ENCODE measurements around the gene ABHD16A. TPM values are rescaled to one million over a fixed set of nuclear protein-coding genes. Genes with fewer than 3 reads are reported as not detected.

Gene ABHD16A
- total RNA-seq: 10 to 100 TPM; 56.8 to 65.2 TPM

- H3K36me3 ChIP-seq: no peaks in the 10 kb centered on the region
- intact Hi-C loops (cut with DNase I): loop anchor here (5.0 kb wide), 1 partner anchor 34 kb away; the partner anchor contains the start of gene CLIC1
- peak within 1 kb of the TSS; percentile 91 to 99 for H3K9ac ChIP-seq (ENCODE audit: low read depth in 2 of 2, low read length in 2 of 2)
- peak within 1 kb of the TSS; percentile 95 for H3K27ac ChIP-seq
- peak; percentile 99 for DNase-seq
- no peaks in the 10 kb centered on the region for H3K9me3 ChIP-seq
- peak within 1 kb of the TSS; percentile 48 for H3K4me3 ChIP-seq
- TF ChIP-seq CTCF (IDR thresholded peaks at IDR 0.05): no peak
- H3K27me3 ChIP-seq: no peaks in the 10 kb centered on the region
- H3K4me1 ChIP-seq: peaks cover 12% of the 10 kb centered on the region
Observed at GRCh38 chr6:31702819-31703716, at the start of gene ABHD16A. ABHD16A (minus strand) TSS chr6:31703324; CDS start chr6:31703281, 43 bp downstream.

DNA sequence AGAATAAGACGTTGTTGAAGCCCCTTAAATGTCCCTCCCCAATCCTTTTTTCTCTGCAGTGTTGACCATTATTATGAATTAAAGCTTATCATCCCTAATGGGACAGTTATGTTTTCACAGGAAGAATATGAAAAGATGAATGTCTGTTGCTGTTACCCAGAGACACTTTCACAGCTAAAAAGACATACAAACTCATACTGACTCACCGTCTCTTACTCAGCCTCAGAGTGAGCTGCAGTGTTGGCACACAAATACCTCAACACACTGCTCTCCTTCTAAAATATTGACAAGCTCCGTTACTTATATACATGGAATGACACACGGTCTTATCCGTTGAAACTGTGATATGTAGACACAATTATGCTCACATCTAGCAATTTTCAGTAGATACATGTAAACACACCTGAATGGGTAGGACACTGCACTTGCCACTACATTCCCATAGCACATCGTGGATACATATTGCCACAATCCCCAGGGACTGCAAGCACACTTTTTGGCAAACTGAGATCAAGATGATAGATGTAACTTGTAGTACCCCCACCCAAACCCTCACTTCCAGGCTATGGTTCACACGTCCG lies 49.7 kb upstream of the ABHD16A start:
- Histone ChIP-seq H3K9me3 (no peaks in the 10 kb centered on the region), H3K36me3 (no peaks in the 10 kb centered on the region)
- intact Hi-C loops (cut with DNase I): no loop called here

DNA sequence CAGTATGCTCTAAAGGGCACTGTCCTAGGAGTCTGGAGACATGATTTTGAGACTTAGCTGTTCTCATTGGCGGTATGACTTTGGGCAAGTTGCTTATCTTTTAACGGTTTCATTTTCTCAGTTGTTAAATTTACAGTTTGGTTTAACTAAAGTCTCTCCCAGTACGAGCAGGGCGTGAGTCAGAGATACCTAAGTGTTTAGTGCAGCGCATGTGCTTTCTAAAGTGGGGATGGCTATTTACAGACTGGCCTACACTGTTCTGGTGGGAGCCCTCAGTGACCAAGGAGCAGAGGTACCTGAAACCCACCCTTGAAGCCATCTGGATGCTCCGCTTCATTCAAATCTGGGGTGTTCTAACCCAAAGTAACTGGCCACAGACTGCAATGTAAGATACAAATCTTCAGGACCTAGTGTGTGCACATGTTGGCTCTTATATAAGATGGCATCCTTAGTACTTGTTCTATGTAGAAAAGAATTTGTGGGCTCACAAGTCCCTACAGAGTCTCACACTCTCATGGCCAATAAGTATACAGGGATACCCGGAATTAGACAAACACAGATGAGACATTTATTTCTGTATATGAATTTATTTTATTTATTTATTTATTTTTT lies 47.4 kb upstream of the ABHD16A start:
- no peaks in the 10 kb centered on the region for H3K36me3 ChIP-seq
- H3K9ac ChIP-seq (ENCODE audit: low read depth in 2 of 2, low read length in 2 of 2): no peak overlapping the region
- no peak overlapping the region for H3K4me3 ChIP-seq
- TF ChIP-seq CTCF (IDR thresholded peaks at IDR 0.05): no peak
- no peaks in the 10 kb centered on the region for H3K9me3 ChIP-seq
- H3K27me3 ChIP-seq: no peaks in the 10 kb centered on the region
- intact Hi-C loops (cut with DNase I): no loop called here
- H3K4me1 ChIP-seq: no peaks in the 10 kb centered on the region
- DNase-seq: no peak
- no peak overlapping the region for H3K27ac ChIP-seq

More for the DNA sequence above, 49.7 kb upstream of the ABHD16A start:
- Histone ChIP-seq H3K27ac (no peak overlapping the region), H3K9ac (ENCODE audit: low read depth in 2 of 2, low read length in 2 of 2) (no peak overlapping the region), H3K4me3 (no peak overlapping the region), H3K27me3 (no peaks in the 10 kb centered on the region), H3K4me1 (no peaks in the 10 kb centered on the region)
- no peak for TF ChIP-seq CTCF (IDR thresholded peaks at IDR 0.05)
- no peak for DNase-seq

GRCh38 chr6:31749301-31750036 lies 46.3 kb upstream of the ABHD16A start:
- Histone ChIP-seq H3K36me3 (no peaks in the 10 kb centered on the region), H3K27ac (no peak overlapping the region), H3K27me3 (no peaks in the 10 kb centered on the region), H3K9ac (ENCODE audit: low read depth in 2 of 2, low read length in 2 of 2) (no peak overlapping the region), H3K4me3 (no peak overlapping the region), H3K9me3 (no peaks in the 10 kb centered on the region), H3K4me1 (no peaks in the 10 kb centered on the region)
- no peak for DNase-seq
- TF ChIP-seq CTCF (IDR thresholded peaks at IDR 0.05): no peak
- intact Hi-C loops (cut with DNase I): no loop called here

GRCh38 chr6:31744422-31744821 lies 41.3 kb upstream of the ABHD16A start:
- Histone ChIP-seq H3K27me3 (no peaks in the 10 kb centered on the region), H3K4me1 (no peaks in the 10 kb centered on the region), H3K9me3 (no peaks in the 10 kb centered on the region), H3K36me3 (no peaks in the 10 kb centered on the region), H3K4me3 (no peak overlapping the region), H3K27ac (no peak overlapping the region), H3K9ac (ENCODE audit: low read depth in 2 of 2, low read length in 2 of 2) (no peak overlapping the region)
- intact Hi-C loops (cut with DNase I): no loop called here
- no peak for DNase-seq
- TF ChIP-seq CTCF (IDR thresholded peaks at IDR 0.05): no peak
